HFFc6 (cell line): ENCODE data around the gene KIAA1217. TPM values are rescaled to one million over a fixed set of nuclear protein-coding genes. Genes with fewer than 3 reads are reported as not detected.

Experiments
- DNase-seq: peaks from one replicate; pipeline ENCODE4 v3.0.0-alpha.2; 2018
- H3K27ac Mint-ChIP-seq: 2 replicates; pipeline ENCODE4 v1.8.0; 2020; ENCODE audit warnings: mild to moderate bottlenecking, mixed read lengths
- H3K27me3 Mint-ChIP-seq: 2 replicates; pipeline ENCODE4 v1.8.0; 2021; ENCODE audit warnings: mild to moderate bottlenecking, moderate library complexity, mixed read lengths; ENCODE audit not compliant: insufficient read depth
- H3K36me3 Mint-ChIP-seq: 2 replicates; pipeline ENCODE4 v1.8.0; 2021; ENCODE audit warnings: low read depth, mixed read lengths
- H3K4me1 Mint-ChIP-seq: 2 replicates; pipeline ENCODE4 v1.8.0; 2020; ENCODE audit warnings: low read depth, mixed read lengths
- H3K4me3 Mint-ChIP-seq: 2 replicates; pipeline ENCODE4 v1.8.0; 2020; ENCODE audit warnings: mild to moderate bottlenecking, moderate library complexity, mixed read lengths
- H3K9me3 Mint-ChIP-seq: 2 replicates; pipeline ENCODE4 v1.8.0; 2020; ENCODE audit warnings: mild to moderate bottlenecking, mixed read lengths
- CTCF ChIP-seq: fragments of 200-600 bp; sonication (generic); IDR thresholded peaks from 2 replicates; pipeline ENCODE4 v1.5.0; 2021; ENCODE audit warnings: antibody characterized with exemption, mild to moderate bottlenecking
- total RNA-seq, 6 experiments: library from RNA; stranded (reverse); fragmentation: NEBNext Ultra II Directional; extraction: Animal tissue kit (Norgen Biotek cat#: 25700); gene quantifications; 2 replicates in 1 of 6; 3 replicates in 5 of 6; pipeline ENCODE4 v1.2.3, GENCODE V29; 2021

KIAA1217 gene
- total RNA-seq, 6 experiments from 2014 or later, result 1.3 to 2.1 (median 2.0) TPM

GRCh38 chr10:24475598-24475997 is 266.7 kb downstream of the KIAA1217 start:
- no peak overlapping the region for H3K27ac Mint-ChIP-seq
- no peaks in the 10 kb centered on the region for H3K4me1 Mint-ChIP-seq
- H3K36me3 Mint-ChIP-seq, result peaks cover 5% of the 10 kb centered on the region; the same call in 1 of the 2 replicates
- no peak overlapping the region for H3K4me3 Mint-ChIP-seq
- H3K27me3 Mint-ChIP-seq, result peaks cover 12% of the 10 kb centered on the region
- no peak for TF ChIP-seq CTCF
- peaks cover 9% of the 10 kb centered on the region; the same call in 1 of the 2 replicates for H3K9me3 Mint-ChIP-seq
- no peak for DNase-seq

GRCh38 chr10:24476913-24477701 is 268.2 kb downstream of the KIAA1217 start:
- no peak overlapping the region for H3K27ac Mint-ChIP-seq
- peaks cover 5% of the 10 kb centered on the region; the same call in 1 of the 2 replicates for H3K36me3 Mint-ChIP-seq
- peaks cover 12% of the 10 kb centered on the region for H3K27me3 Mint-ChIP-seq
- no peak overlapping the region for H3K4me3 Mint-ChIP-seq
- H3K9me3 Mint-ChIP-seq, result peaks cover 9% of the 10 kb centered on the region; the same call in 1 of the 2 replicates
- H3K4me1 Mint-ChIP-seq, result no peaks in the 10 kb centered on the region
- TF ChIP-seq CTCF, result no peak
- DNase-seq, result no peak

GRCh38 chr10:24477915-24478314 is 269.0 kb downstream of the KIAA1217 start:
- Mint-ChIP-seq H3K27ac (no peak overlapping the region), H3K4me3 (no peak overlapping the region), H3K27me3 (peaks cover 12% of the 10 kb centered on the region), H3K9me3 (peaks cover 5% of the 10 kb centered on the region; the same call in 1 of the 2 replicates), H3K36me3 (peaks cover 5% of the 10 kb centered on the region; the same call in 1 of the 2 replicates), H3K4me1 (no peaks in the 10 kb centered on the region)
- DNase-seq, result no peak
- TF ChIP-seq CTCF, result no peak

- H3K9me3 Mint-ChIP-seq, result no peaks in the 10 kb centered on the region
- no peak for TF ChIP-seq CTCF
- peaks cover 12% of the 10 kb centered on the region for H3K27me3 Mint-ChIP-seq
- H3K4me1 Mint-ChIP-seq, result peaks cover 9% of the 10 kb centered on the region
- no peak overlapping the region for H3K27ac Mint-ChIP-seq
- peaks cover 5% of the 10 kb centered on the region; the same call in 1 of the 2 replicates for H3K36me3 Mint-ChIP-seq
- no peak for DNase-seq
- no peak overlapping the region for H3K4me3 Mint-ChIP-seq
Observed at GRCh38 chr10:24479806-24480205, 270.9 kb downstream of the KIAA1217 start.

- no peak overlapping the region for H3K27ac Mint-ChIP-seq
- peaks cover 10% of the 10 kb centered on the region for H3K27me3 Mint-ChIP-seq
Observed at GRCh38 chr10:24480447-24480846, 271.5 kb downstream of the KIAA1217 start.

More at GRCh38 chr10:24480447-24480846, 271.5 kb downstream of the KIAA1217 start:
- TF ChIP-seq CTCF, result no peak
- Mint-ChIP-seq H3K9me3 (no peaks in the 10 kb centered on the region), H3K36me3 (peaks cover 5% of the 10 kb centered on the region; the same call in 1 of the 2 replicates), H3K4me3 (no peak overlapping the region), H3K4me1 (peaks cover 9% of the 10 kb centered on the region)
- DNase-seq, result no peak
